Spleen (tissue), 11 donors: Measurements from ENCODE around the gene INKA2. TPM values are rescaled to one million over a fixed set of nuclear protein-coding genes. Genes with fewer than 3 reads are reported as not detected.

Experiments
- DNase-seq: peaks from one replicate; pipeline ENCODE4 v3.0.0-alpha.2; 2020
- H3K27ac ChIP-seq, 8 donors: fragments of 200-600 bp; sonication (generic) in 7 of 8; 1 replicate in 4 of 8; 2 replicates in 4 of 8; pipeline versions ENCODE4 v1.5.0 to v1.8.0; 2016 to 2021; ENCODE audit warnings: inconsistent platforms in 4 of 8, mild to moderate bottlenecking in 4 of 8, moderate library complexity in 1 of 8
- H3K27me3 ChIP-seq, 7 donors: fragments of 200-600 bp; sonication (generic) in 6 of 7; replicated peaks in 1 of 7; 1 replicate in 4 of 7; 2 replicates in 3 of 7; pipeline versions ENCODE4 v1.5.0 to v1.8.0; 2016 to 2021; ENCODE audit warnings: inconsistent platforms in 3 of 7, mild to moderate bottlenecking in 1 of 7
- H3K36me3 ChIP-seq, 6 donors: fragments of 200-600 bp; sonication (generic) in 5 of 6; 1 replicate in 4 of 6; 2 replicates in 2 of 6; pipeline versions ENCODE4 v1.5.0 to v1.8.0; 2016 to 2021; ENCODE audit warnings: inconsistent platforms in 2 of 6
- H3K4me1 ChIP-seq, 6 donors: fragments of 200-600 bp; sonication (generic) in 5 of 6; 1 replicate in 3 of 6; 2 replicates in 3 of 6; pipeline versions ENCODE4 v1.5.0 to v1.8.0; 2016 to 2021; ENCODE audit warnings: inconsistent platforms in 3 of 6
- H3K4me3 ChIP-seq, 8 donors: fragments of 200-600 bp; sonication (generic) in 7 of 8; 1 replicate in 4 of 8; 2 replicates in 4 of 8; pipeline versions ENCODE4 v1.5.0 to v1.8.0; 2016 to 2021; ENCODE audit warnings: inconsistent platforms in 4 of 8, mild to moderate bottlenecking in 4 of 8, moderate library complexity in 2 of 8
- H3K9me3 ChIP-seq, 8 donors: fragments of 200-600 bp; sonication (generic) in 7 of 8; 1 replicate in 4 of 8; 2 replicates in 4 of 8; pipeline versions ENCODE4 v1.5.0 to v1.8.0; 2016 to 2021; ENCODE audit warnings: inconsistent platforms in 4 of 8
- POLR2A ChIP-seq, 3 donors: fragments of 450-650 bp; IDR thresholded peaks; one replicate each; pipeline ENCODE4 v1.5.1; 2017; ENCODE audit warnings: antibody characterized with exemption in 3 of 3, mild to moderate bottlenecking in 1 of 3
- POLR2AphosphoS5 ChIP-seq, 3 donors: sonication (generic); formaldehyde crosslinking; IDR thresholded peaks; one replicate each; pipeline ENCODE4 v1.5.1; 2017; ENCODE audit warnings: antibody characterized with exemption in 3 of 3
- WGBS, 5 donors: extraction: QIAGEN DNeasy Blood & Tissue Kit in 3 of 5; methylation state at CpG; one replicate each; pipeline versions ENCODE4 v1.1.5 to v1.1.7; 2013 to 2018; 5-methylcytosine and 5-hydroxymethylcytosine counted together
- intact Hi-C: fragments of 100-400 bp; cut with DNase I; formaldehyde crosslinking; loops from one replicate; pipeline ENCODE4 v1.15.0; 2023; ENCODE audit warnings: low total_unique reads
- polyA plus RNA-seq, 3 donors: library from polyadenylated mRNA; stranded (reverse); fragments of 200-250 nt; gene quantifications; one replicate each; pipeline ENCODE4 v1.2.1, GENCODE V29; 2013
- total RNA-seq, 7 donors: library from RNA; depleted of rRNA in 3 of 7; stranded (reverse); fragments of >200 nt in 3 of 7; fragmentation: NEBNext Ultra II Directional in 4 of 7; extraction: Animal tissue kit (Norgen Biotek cat#: 25700) in 4 of 7; gene quantifications; one replicate each; pipeline versions ENCODE4 v1.1.0 to v1.2.1, GENCODE V29; 2016 to 2021
- TF ChIP-seq, protein P1 (sequence below), 11 experiments: fragments of 200-600 bp in 7 of 11; fragments of 450-650 bp in 4 of 11; sonication (generic) in 4 of 11; IDR thresholded peaks in 8 of 11; conservative IDR thresholded peaks in 3 of 11; 1 replicate in 7 of 11; 2 replicates in 4 of 11; pipeline versions ENCODE4 v1.4.0 to v1.8.0; 2016 to 2021; ENCODE audit warnings: antibody characterized with exemption in 11 of 11, inconsistent platforms in 4 of 11, mild to moderate bottlenecking in 1 of 11
- donor health status: healthy with polysubstance abuse.
- donor health status: DM: no; HTN: no; CAD: no; lungs with moderate emphysema.
- donor health status: DM: no; HTN: no; CAD: no.
- donor health status: Bipolar disorder and iron deficiency.
- donor health status: healthy.
- donor health status: DM: no; HTN: no; CAD: no.
- donor health status: DM: yes; HTN: yes; CAD: no.

The INKA2 gene
- total and polyA plus RNA-seq, 10 donors, result 0.41 to 12.5 (median 6.4) TPM

DNA sequence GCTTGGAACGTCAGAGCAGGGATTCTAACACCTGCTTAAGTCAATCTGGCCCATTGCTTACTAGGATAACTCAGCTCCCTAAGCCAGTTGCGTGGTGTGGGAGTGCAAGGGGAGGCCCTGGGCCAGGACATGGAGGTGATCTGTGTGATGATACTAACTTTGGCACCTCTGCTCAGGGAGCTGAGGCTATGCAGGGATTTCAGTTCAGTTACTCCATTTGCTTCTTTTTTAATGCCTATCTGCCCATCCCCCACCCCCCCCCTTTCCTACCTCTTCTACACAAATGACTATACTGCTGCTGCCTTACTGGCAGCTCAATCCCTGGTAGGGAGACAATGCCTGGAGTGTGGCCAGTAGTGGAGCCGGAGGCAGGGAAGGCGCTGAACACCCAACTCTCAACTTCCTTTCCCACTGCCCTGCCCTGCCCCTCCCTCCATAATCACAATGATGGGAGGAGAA is 19.5 kb downstream of the INKA2 start:
- Histone ChIP-seq H3K36me3 (peaks cover 0 to 22% (median 7%) of the 10 kb centered on the region in 6 donors), H3K4me3 (peak overlapping the region in 1 of 8 donors; percentile 35), H3K9me3 (no peaks in the 10 kb centered on the region), H3K27me3 (no peaks in the 10 kb centered on the region), H3K27ac (peak overlapping the region in 4 of 8 donors; percentile 63 to 93 (median 84)), H3K4me1 (peaks cover 0 to 57% (median 20%) of the 10 kb centered on the region in 6 donors)
- TF ChIP-seq POLR2A (IDR thresholded peaks at IDR 0.05), result no peak
- 60 to 89% (median 67%) methylated on average over 4 of the region's 4 CpGs for WGBS, 5 donors
- intact Hi-C loops, result loop anchor here (5.0 kb wide), 1 partner anchor 33 kb away; no protein-coding TSS in a partner anchor
- DNase-seq, result no peak

DNA sequence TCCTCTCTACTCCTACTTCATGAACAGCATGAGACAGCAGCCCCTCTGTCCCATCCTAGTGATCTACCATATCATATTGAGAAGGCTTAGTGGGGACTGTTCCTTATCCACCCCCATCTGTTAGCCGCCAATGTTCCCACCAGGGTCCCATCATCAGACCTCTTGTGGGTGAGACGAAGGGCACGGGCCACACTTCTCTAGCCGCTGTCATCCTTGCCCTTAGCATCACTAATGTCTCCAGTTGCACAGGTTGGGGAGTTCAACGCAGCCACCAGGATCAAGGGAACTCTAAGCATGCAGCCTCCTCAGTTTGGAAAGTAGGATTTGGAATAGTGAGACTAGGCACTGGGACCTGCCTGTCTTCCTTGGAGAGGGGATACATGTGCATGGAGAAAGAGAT is 20.1 kb downstream of the INKA2 start:
- Histone ChIP-seq H3K4me3 (no peak overlapping the region), H3K4me1 (peaks cover 0 to 55% (median 20%) of the 10 kb centered on the region in 6 donors), H3K27ac (peak overlapping the region in 1 of 8 donors; percentile 93), H3K9me3 (no peaks in the 10 kb centered on the region), H3K27me3 (no peaks in the 10 kb centered on the region), H3K36me3 (peaks cover 0 to 25% (median 7%) of the 10 kb centered on the region in 6 donors)
- no peak for DNase-seq
- WGBS, 5 donors, result 92 to 97% (median 96%) methylated on average over 5 of the region's 5 CpGs
- intact Hi-C loops, result loop anchor here (5.0 kb wide), 1 partner anchor 33 kb away; no protein-coding TSS in a partner anchor
- TF ChIP-seq POLR2AphosphoS5 (IDR thresholded peaks at IDR 0.05), result peak in 1 of 3 donors; percentile 36
- no peak for TF ChIP-seq POLR2A (IDR thresholded peaks at IDR 0.05)

DNA sequence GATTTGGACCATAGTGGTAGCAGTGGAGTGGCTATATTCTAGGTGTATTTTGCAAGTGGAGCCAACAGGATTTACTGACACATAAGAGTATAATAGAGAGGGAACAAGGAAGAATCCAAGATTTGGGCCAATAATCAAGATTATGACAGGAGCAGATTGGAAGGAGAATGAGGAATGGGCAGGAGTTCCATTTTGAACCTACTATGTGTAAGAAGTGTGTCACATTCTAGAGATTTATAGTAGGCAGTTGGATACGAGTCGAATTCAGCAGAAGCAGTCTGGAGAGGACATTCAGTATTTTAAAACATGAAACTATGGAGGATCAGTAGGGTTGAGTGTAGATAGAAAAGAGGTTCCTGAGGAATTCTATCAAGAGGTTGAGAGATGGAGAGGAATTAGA is 21.7 kb downstream of the INKA2 start:
- intact Hi-C loops, result loop anchor here (5.0 kb wide), 1 partner anchor 35 kb away; no protein-coding TSS in a partner anchor
- no peak overlapping the region for H3K4me3 ChIP-seq
- no peaks in the 10 kb centered on the region for H3K9me3 ChIP-seq
- H3K27ac ChIP-seq, result no peak overlapping the region
- 94 to 100% (median 98%) methylated on average over 2 of the region's 2 CpGs for WGBS, 5 donors
- no peak for DNase-seq
- TF ChIP-seq, protein P1, sequence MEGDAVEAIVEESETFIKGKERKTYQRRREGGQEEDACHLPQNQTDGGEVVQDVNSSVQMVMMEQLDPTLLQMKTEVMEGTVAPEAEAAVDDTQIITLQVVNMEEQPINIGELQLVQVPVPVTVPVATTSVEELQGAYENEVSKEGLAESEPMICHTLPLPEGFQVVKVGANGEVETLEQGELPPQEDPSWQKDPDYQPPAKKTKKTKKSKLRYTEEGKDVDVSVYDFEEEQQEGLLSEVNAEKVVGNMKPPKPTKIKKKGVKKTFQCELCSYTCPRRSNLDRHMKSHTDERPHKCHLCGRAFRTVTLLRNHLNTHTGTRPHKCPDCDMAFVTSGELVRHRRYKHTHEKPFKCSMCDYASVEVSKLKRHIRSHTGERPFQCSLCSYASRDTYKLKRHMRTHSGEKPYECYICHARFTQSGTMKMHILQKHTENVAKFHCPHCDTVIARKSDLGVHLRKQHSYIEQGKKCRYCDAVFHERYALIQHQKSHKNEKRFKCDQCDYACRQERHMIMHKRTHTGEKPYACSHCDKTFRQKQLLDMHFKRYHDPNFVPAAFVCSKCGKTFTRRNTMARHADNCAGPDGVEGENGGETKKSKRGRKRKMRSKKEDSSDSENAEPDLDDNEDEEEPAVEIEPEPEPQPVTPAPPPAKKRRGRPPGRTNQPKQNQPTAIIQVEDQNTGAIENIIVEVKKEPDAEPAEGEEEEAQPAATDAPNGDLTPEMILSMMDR (IDR thresholded peaks at IDR 0.05 in 8 of 11, conservative IDR thresholded peaks at IDR 0.05 in 3 of 11), result no peak
- TF ChIP-seq POLR2AphosphoS5 (IDR thresholded peaks at IDR 0.05), result no peak
- TF ChIP-seq POLR2A (IDR thresholded peaks at IDR 0.05), result no peak
- peaks cover 0 to 38% (median 10%) of the 10 kb centered on the region in 6 donors for H3K4me1 ChIP-seq
- peaks cover 0 to 42% (median 8%) of the 10 kb centered on the region in 6 donors for H3K36me3 ChIP-seq
- no peaks in the 10 kb centered on the region for H3K27me3 ChIP-seq

DNA sequence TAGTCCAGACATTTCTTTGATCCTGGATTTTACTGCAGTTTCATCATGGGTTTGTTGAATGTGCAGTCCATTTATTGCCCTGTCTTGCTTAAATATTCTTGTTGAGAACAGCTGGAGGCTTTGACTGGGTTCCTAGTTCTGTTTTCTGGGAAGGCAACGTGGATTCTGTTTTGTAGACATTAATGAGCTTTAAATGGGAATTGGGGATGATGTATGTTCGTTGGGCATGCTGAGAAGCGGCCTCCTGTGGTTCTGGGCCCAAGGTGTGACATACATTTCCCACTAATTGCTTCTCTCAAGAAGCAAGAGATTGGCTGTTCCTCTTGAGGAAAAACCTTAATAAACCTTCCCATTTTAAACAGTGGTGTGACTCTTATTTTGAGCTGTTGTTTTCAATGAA is 22.9 kb downstream of the INKA2 start:
- Histone ChIP-seq H3K36me3 (peaks cover 0 to 53% (median 13%) of the 10 kb centered on the region in 6 donors), H3K27ac (no peak overlapping the region), H3K4me3 (no peak overlapping the region), H3K27me3 (no peaks in the 10 kb centered on the region), H3K4me1 (peaks cover 0 to 27% (median 6%) of the 10 kb centered on the region in 6 donors), H3K9me3 (no peaks in the 10 kb centered on the region)
- intact Hi-C loops, result loop anchor here (5.0 kb wide), 1 partner anchor 36 kb away; no protein-coding TSS in a partner anchor
- TF ChIP-seq POLR2AphosphoS5 (IDR thresholded peaks at IDR 0.05), result no peak
- TF ChIP-seq POLR2A (IDR thresholded peaks at IDR 0.05), result no peak
- TF ChIP-seq, protein P1 (IDR thresholded peaks at IDR 0.05 in 8 of 11, conservative IDR thresholded peaks at IDR 0.05 in 3 of 11), result no peak
- 81 to 94% (median 82%) methylated on average over 3 of the region's 3 CpGs for WGBS, 5 donors
- DNase-seq, result no peak

DNA sequence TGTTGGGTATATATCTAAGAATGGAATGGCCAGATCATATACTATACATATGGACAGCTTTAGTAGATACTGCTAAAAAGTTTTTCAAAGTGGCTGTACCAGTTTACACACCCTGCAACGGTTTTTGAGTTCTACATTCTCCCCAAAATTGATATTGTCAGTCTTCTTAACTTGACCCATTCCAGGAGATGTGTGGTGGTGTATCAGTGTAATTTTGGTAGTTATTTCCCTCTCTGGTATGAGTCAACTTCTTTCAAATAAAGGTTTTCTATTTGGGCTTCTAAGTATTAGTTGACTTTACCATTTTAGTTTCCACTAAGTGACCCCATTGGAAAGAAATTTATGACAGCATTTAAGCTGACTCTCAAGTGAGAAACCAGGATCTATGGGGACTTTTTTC is 29.2 kb downstream of the INKA2 start:
- Histone ChIP-seq H3K36me3 (peaks cover 0 to 94% (median 47%) of the 10 kb centered on the region in 6 donors), H3K27me3 (no peaks in the 10 kb centered on the region), H3K27ac (peak overlapping the region in 2 of 8 donors; percentile 28 to 82), H3K9me3 (no peaks in the 10 kb centered on the region), H3K4me1 (peaks cover 0 to 38% (median 2%) of the 10 kb centered on the region in 6 donors), H3K4me3 (no peak overlapping the region)
- TF ChIP-seq POLR2AphosphoS5 (IDR thresholded peaks at IDR 0.05) (no peak), POLR2A (IDR thresholded peaks at IDR 0.05) (no peak)
- TF ChIP-seq, protein P1 (IDR thresholded peaks at IDR 0.05 in 8 of 11, conservative IDR thresholded peaks at IDR 0.05 in 3 of 11), result no peak
- intact Hi-C loops, result no loop called here
- 63 to 85% (median 79%) methylated on average over 1 of the region's 1 CpG for WGBS, 5 donors
- DNase-seq, result no peak
